Right lobe of liver (tissue), 6 donors: ENCODE data around the gene LRMDA. TPM values are rescaled to one million over a fixed set of nuclear protein-coding genes. Genes with fewer than 3 reads are reported as not detected.
A peak's percentile ranks its signal among the peaks of the same experiment; 100 is the strongest.

Experiments used
- ATAC-seq, 4 donors: fragments of 200-7000 bp; cut with Tn5 transposase; one replicate each; pipeline ENCODE4 v1.9.1; 2020; ENCODE audit warnings: mild to moderate bottlenecking in 4 of 4, moderate library complexity in 4 of 4
- DNase-seq, 3 donors: peaks; one replicate each; pipeline ENCODE4 v3.0.0-alpha.2; 2020
- H3K27ac ChIP-seq, 3 donors: fragments of 200-600 bp; one replicate each; pipeline ENCODE4 v1.8.0; 2022
- H3K27me3 ChIP-seq, 2 donors: fragments of 200-600 bp; one replicate each; pipeline ENCODE4 v1.8.0; 2022
- H3K36me3 ChIP-seq, 4 donors: fragments of 200-600 bp; sonication (generic) in 1 of 4; one replicate each; pipeline versions ENCODE4 v1.5.1 to v1.8.0; 2017 to 2022; ENCODE audit warnings: control low read depth in 1 of 4
- H3K4me1 ChIP-seq, 4 donors: fragments of 200-600 bp; sonication (generic) in 1 of 4; one replicate each; pipeline versions ENCODE4 v1.5.1 to v1.8.0; 2017 to 2022; ENCODE audit warnings: control low read depth in 1 of 4
- H3K4me3 ChIP-seq, 3 donors: fragments of 200-600 bp; one replicate each; pipeline ENCODE4 v1.8.0; 2022
- H3K9me3 ChIP-seq, 4 donors: fragments of 200-600 bp; sonication (generic) in 1 of 4; one replicate each; pipeline versions ENCODE4 v1.5.1 to v1.8.0; 2017 to 2022; ENCODE audit warnings: control low read depth in 1 of 4
- CTCF ChIP-seq, 4 donors: fragments of 200-600 bp in 3 of 4; fragments of 450-650 bp in 1 of 4; IDR thresholded peaks; one replicate each; pipeline versions ENCODE4 v1.5.1 to v1.8.0; 2016 to 2022; ENCODE audit warnings: antibody characterized with exemption in 4 of 4, mild to moderate bottlenecking in 2 of 4
- POLR2A ChIP-seq: fragments of 450-650 bp; IDR thresholded peaks from one replicate; pipeline ENCODE4 v1.6.1; 2017; ENCODE audit warnings: antibody characterized with exemption, mild to moderate bottlenecking
- WGBS: methylation state at CpG from one replicate; pipeline ENCODE4 v1.1.6; 2018; ENCODE audit warnings: low coverage, low lambda C conversion rate; ENCODE audit not compliant: insufficient coverage; ENCODE audit errors: missing lambda C conversion rate; 5-methylcytosine and 5-hydroxymethylcytosine counted together
- intact Hi-C, 2 donors: fragments of 100-400 bp; cut with DNase I; formaldehyde crosslinking; loops; one replicate each; pipeline versions ENCODE4 v1.11.2 to v1.14.1; 2022
- total RNA-seq, 6 experiments: library from RNA; depleted of rRNA in 2 of 6; stranded (reverse); fragments of >200 nt in 2 of 6; fragmentation: NEBNext Ultra II Directional in 3 of 6; extraction: Animal tissue kit (Norgen Biotek cat#: 25700) in 3 of 6; gene quantifications; one replicate each; pipeline versions ENCODE4 v1.1.0 to v1.2.4, GENCODE V29; 2016 to 2023
- donor health status: DM: no; HTN: yes; CAD: no.
- donor health status: DM: no; HTN: no; CAD: no.
- donor health status: DM: no; HTN: no; CAD: no.
- donor health status: DM: no; HTN: yes; CAD: no.
- donor health status: DM: no; HTN: yes; CAD: no.

LRMDA gene
- total RNA-seq, 6 experiments from 2014 or later: 9.9 to 19.9 (median 16.3) TPM

- intact Hi-C loops: no loop called here
- Histone ChIP-seq H3K36me3 (no peaks in the 10 kb centered on the region), H3K4me1 (peaks cover 0 to 12% (median 0%) of the 10 kb centered on the region in 4 donors), H3K27me3 (no peaks in the 10 kb centered on the region), H3K9me3 (no peaks in the 10 kb centered on the region), H3K4me3 (no peak overlapping the region), H3K27ac (no peak overlapping the region)
- 81% methylated on average over 12 of the region's 13 CpGs for WGBS
- TF ChIP-seq POLR2A: no peak
- ATAC-seq (no peak), DNase-seq (no peak)
Observed at GRCh38 chr10:76397181-76398042, 966.0 kb downstream of the LRMDA start.

- no peaks in the 10 kb centered on the region for H3K9me3 ChIP-seq
- H3K27me3 ChIP-seq: no peaks in the 10 kb centered on the region
- intact Hi-C loops: no loop called here
- no peak overlapping the region for H3K27ac ChIP-seq
- no peaks in the 10 kb centered on the region for H3K36me3 ChIP-seq
- TF ChIP-seq CTCF (IDR thresholded peaks at IDR 0.05) (no peak), POLR2A (no peak)
- ATAC-seq: no peak
- no peak overlapping the region for H3K4me3 ChIP-seq
- H3K4me1 ChIP-seq: peaks cover 0 to 12% (median 0%) of the 10 kb centered on the region in 4 donors
- 73% methylated on average over 3 of the region's 6 CpGs for WGBS
- no peak for DNase-seq
Observed at GRCh38 chr10:76398043-76398710, 966.8 kb downstream of the LRMDA start.

- TF ChIP-seq CTCF (IDR thresholded peaks at IDR 0.05) (no peak), POLR2A (no peak)
Observed at GRCh38 chr10:76399226-76399625, 967.8 kb downstream of the LRMDA start.

GRCh38 chr10:76401006-76401405, 969.6 kb downstream of the LRMDA start:
- H3K27ac ChIP-seq: no peak overlapping the region
- 91% methylated on average over 3 of the region's 3 CpGs for whole genome bisulfite sequencing
- DNase-seq (no peak), ATAC-seq (no peak)
- H3K27me3 ChIP-seq: no peaks in the 10 kb centered on the region
- intact Hi-C loops: no loop called here
- no peak for TF ChIP-seq POLR2A
- TF ChIP-seq CTCF (IDR thresholded peaks at IDR 0.05): no peak
- H3K36me3 ChIP-seq: no peaks in the 10 kb centered on the region
- H3K4me3 ChIP-seq: no peak overlapping the region
- H3K9me3 ChIP-seq: no peaks in the 10 kb centered on the region
- H3K4me1 ChIP-seq: no peaks in the 10 kb centered on the region

More at GRCh38 chr10:76399226-76399625, 967.8 kb downstream of the LRMDA start:
- intact Hi-C loops: no loop called here
- Histone ChIP-seq H3K4me1 (peaks cover 0 to 8% (median 0%) of the 10 kb centered on the region in 4 donors), H3K27me3 (no peaks in the 10 kb centered on the region), H3K36me3 (no peaks in the 10 kb centered on the region), H3K4me3 (no peak overlapping the region), H3K9me3 (no peaks in the 10 kb centered on the region), H3K27ac (no peak overlapping the region)
- DNase-seq: no peak
- ATAC-seq: no peak
- WGBS: 73% methylated on average over 2 of the region's 4 CpGs

GRCh38 chr10:76403912-76404311, 972.5 kb downstream of the LRMDA start:
- WGBS: 56% methylated on average over 4 of the region's 4 CpGs
- H3K27ac ChIP-seq: no peak overlapping the region

More at GRCh38 chr10:76403912-76404311, 972.5 kb downstream of the LRMDA start:
- intact Hi-C loops: no loop called here
- no peaks in the 10 kb centered on the region for H3K4me1 ChIP-seq
- no peak overlapping the region for H3K4me3 ChIP-seq
- ATAC-seq (peak; percentile 28 to 67 (median 44)), DNase-seq (no peak)
- H3K36me3 ChIP-seq: no peaks in the 10 kb centered on the region
- TF ChIP-seq CTCF (IDR thresholded peaks at IDR 0.05): no peak
- no peak for TF ChIP-seq POLR2A
- no peaks in the 10 kb centered on the region for H3K27me3 ChIP-seq
- H3K9me3 ChIP-seq: no peaks in the 10 kb centered on the region
